Activated CD4-positive, alpha-beta memory T cell treated with anti-CD3 and anti-CD28 coated beads, Interleukin-2, amount 10 ng/mL, durations not matched to agents 7 days and 5 days (primary cell): ENCODE data around the gene SEMA6D. TPM values are rescaled to one million over a fixed set of nuclear protein-coding genes. Genes with fewer than 3 reads are reported as not detected.

Experiments used
- CTCF ChIA-PET: fragments of 350-600 bp; sonication (Branson Sonifier 250); formaldehyde crosslinking; loops from one replicate; lab custom pipeline; 2021; ENCODE audit warnings: antibody characterized with exemption, inconsistent platforms; lab: Charles Lee
- POLR2A ChIA-PET: fragments of 350-600 bp; sonication (Branson Sonifier 250); formaldehyde crosslinking; loops from one replicate; lab custom pipeline; 2021; ENCODE audit warnings: antibody characterized with exemption; lab: Charles Lee
- DNase-seq: peaks from one replicate; pipeline ENCODE4 v3.0.0-alpha.2; 2020
- H3K27ac Mint-ChIP-seq: one replicate; pipeline ENCODE4 v1.8.0; 2021; ENCODE audit warnings: mild to moderate bottlenecking, mixed read lengths
- H3K27me3 Mint-ChIP-seq: one replicate; pipeline ENCODE4 v1.8.0; 2021; ENCODE audit warnings: mixed read lengths
- H3K36me3 Mint-ChIP-seq: one replicate; pipeline ENCODE4 v1.8.0; 2021; ENCODE audit warnings: low read depth, mixed read lengths
- H3K4me1 Mint-ChIP-seq: one replicate; pipeline ENCODE4 v1.8.0; 2021; ENCODE audit warnings: mixed read lengths
- H3K4me3 Mint-ChIP-seq: one replicate; pipeline ENCODE4 v1.8.0; 2021; ENCODE audit warnings: mild to moderate bottlenecking, mixed read lengths
- H3K9me3 Mint-ChIP-seq: one replicate; pipeline ENCODE4 v1.8.0; 2021; ENCODE audit warnings: mixed read lengths
- total RNA-seq, 2 experiments: library from RNA; stranded (reverse); gene quantifications; one replicate each; pipeline ENCODE4 v1.2.3, GENCODE V29; 2021

Gene SEMA6D, protein sequence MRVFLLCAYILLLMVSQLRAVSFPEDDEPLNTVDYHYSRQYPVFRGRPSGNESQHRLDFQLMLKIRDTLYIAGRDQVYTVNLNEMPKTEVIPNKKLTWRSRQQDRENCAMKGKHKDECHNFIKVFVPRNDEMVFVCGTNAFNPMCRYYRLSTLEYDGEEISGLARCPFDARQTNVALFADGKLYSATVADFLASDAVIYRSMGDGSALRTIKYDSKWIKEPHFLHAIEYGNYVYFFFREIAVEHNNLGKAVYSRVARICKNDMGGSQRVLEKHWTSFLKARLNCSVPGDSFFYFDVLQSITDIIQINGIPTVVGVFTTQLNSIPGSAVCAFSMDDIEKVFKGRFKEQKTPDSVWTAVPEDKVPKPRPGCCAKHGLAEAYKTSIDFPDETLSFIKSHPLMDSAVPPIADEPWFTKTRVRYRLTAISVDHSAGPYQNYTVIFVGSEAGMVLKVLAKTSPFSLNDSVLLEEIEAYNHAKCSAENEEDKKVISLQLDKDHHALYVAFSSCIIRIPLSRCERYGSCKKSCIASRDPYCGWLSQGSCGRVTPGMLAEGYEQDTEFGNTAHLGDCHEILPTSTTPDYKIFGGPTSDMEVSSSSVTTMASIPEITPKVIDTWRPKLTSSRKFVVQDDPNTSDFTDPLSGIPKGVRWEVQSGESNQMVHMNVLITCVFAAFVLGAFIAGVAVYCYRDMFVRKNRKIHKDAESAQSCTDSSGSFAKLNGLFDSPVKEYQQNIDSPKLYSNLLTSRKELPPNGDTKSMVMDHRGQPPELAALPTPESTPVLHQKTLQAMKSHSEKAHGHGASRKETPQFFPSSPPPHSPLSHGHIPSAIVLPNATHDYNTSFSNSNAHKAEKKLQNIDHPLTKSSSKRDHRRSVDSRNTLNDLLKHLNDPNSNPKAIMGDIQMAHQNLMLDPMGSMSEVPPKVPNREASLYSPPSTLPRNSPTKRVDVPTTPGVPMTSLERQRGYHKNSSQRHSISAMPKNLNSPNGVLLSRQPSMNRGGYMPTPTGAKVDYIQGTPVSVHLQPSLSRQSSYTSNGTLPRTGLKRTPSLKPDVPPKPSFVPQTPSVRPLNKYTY
- total RNA-seq = not detected

DNA sequence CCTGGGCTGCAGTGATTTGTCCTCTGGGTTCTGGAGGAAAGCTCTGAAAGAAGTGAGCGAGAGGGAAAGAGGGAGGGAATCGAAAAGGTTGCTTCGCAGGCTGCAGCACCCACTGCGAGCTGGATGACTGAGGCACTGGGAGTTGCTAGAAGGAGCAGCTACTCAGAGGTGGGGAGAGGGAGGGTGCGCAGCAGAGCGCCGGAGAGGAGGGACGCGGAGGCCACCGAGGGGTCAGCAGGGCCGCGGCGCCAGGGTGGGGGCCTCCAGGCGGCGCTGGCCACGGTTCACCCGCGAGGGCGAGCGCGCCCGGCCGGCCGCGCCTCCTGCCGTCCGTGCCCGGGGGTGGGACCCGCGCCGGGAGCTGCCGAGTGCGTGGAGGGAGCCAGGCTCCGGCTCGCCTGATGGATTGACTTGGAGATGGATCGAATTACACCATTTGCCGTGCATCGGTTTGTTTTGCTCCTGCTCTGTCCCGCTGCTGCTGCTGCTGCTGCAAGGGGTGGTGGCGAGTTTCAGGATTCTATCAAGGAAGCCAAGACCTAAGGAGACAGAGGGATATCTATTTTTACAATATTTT, at the start of gene SEMA6D:
TSS of gene SEMA6D (plus strand) at position 470 of the 577 bp plus-strand sequence. CDS start 42,294 bp downstream, outside the sequence.
- H3K4me3 Mint-ChIP-seq = no peak within 1 kb of the TSS
- H3K36me3 Mint-ChIP-seq = no peaks in the 10 kb centered on the region
- no peak within 1 kb of the TSS for H3K27ac Mint-ChIP-seq
- no peaks in the 10 kb centered on the region for H3K9me3 Mint-ChIP-seq
- peaks cover 2% of the 10 kb centered on the region for H3K4me1 Mint-ChIP-seq
- ChIA-PET CTCF (no interaction called here), POLR2A (no interaction called here)
- peaks cover 54% of the 10 kb centered on the region for H3K27me3 Mint-ChIP-seq
- DNase-seq = no peak

DNA sequence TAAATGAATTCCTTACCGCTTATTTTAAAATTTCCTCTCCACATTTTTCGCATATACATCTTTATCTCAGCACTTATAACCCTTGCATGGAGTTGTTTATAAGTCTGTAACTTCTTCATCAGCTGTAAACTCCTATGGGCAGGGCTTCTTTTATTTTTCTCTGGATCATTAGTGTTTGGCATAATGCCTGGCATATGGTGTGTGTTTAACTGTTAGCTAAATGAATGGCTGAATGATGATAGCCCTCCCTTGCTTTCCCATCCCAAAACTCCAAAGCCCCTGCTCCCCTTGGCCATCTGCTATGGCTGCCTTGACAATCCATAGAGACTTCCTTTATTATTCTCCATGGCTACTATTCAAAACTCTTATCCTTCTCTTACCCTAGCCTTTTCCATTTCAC, 48.1 kb upstream of the SEMA6D start:
- Mint-ChIP-seq H3K9me3 (peaks cover 3% of the 10 kb centered on the region), H3K27ac (no peak overlapping the region), H3K4me3 (no peak overlapping the region), H3K36me3 (no peaks in the 10 kb centered on the region), H3K27me3 (no peaks in the 10 kb centered on the region), H3K4me1 (no peaks in the 10 kb centered on the region)
- no peak for DNase-seq
- CTCF ChIA-PET = no interaction called here
- POLR2A ChIA-PET = no interaction called here

DNA sequence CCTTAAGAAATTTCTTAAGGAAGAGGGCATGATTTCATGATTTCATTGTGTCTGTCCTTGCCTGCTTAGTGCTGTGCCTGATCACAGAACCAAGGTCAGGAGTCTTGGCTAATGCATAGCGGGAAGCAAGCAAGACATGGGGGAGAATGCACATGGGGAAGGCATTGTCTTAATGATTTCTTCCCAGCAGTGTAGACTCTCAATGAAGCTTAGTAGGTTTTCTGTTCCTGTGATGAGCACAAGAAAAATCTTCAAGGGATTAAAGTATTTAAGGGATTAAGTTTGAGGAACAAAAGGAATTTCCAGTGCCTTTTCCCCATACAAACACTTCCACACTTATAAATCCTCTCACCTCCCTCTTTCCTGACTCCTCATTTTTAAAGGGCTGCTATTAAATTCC, 46.9 kb upstream of the SEMA6D start:
- no peak overlapping the region for H3K27ac Mint-ChIP-seq
- CTCF ChIA-PET = no interaction called here
- DNase-seq = no peak
- no peaks in the 10 kb centered on the region for H3K4me1 Mint-ChIP-seq
- H3K27me3 Mint-ChIP-seq = no peaks in the 10 kb centered on the region
- no peak overlapping the region for H3K4me3 Mint-ChIP-seq
- POLR2A ChIA-PET = no interaction called here
- no peaks in the 10 kb centered on the region for H3K36me3 Mint-ChIP-seq
- H3K9me3 Mint-ChIP-seq = peaks cover 3% of the 10 kb centered on the region

DNA sequence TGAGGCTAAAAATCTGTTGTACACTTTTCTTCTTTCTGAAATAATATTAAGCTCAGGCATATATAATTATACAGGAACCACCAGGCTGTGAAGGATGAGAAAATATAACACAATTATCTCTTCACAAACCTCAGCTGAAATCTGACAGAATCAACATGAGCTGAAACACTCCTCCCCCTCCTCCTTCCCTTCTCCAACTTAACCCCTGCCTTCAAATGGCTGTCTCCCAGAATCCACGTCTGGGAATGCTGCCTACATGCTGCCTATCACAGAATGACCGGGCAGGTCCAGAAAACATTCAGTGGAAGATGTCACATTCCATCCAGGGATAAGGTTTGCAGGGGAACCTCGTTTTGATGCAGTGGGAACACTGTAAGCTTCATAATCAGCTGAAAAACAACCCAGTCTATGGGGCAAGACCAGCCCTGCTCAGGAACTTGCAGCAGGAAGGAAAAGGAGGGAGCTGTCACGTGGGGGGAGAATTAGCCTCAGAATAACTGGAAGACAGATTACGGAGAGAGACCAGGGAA, 44.0 kb upstream of the SEMA6D start:
- POLR2A ChIA-PET = no interaction called here
- peaks cover 5% of the 10 kb centered on the region for H3K9me3 Mint-ChIP-seq
- no peak overlapping the region for H3K4me3 Mint-ChIP-seq
- no peak for DNase-seq
- no peaks in the 10 kb centered on the region for H3K27me3 Mint-ChIP-seq
- no peak overlapping the region for H3K27ac Mint-ChIP-seq
- no peaks in the 10 kb centered on the region for H3K36me3 Mint-ChIP-seq
- no peaks in the 10 kb centered on the region for H3K4me1 Mint-ChIP-seq
- CTCF ChIA-PET = no interaction called here

DNA sequence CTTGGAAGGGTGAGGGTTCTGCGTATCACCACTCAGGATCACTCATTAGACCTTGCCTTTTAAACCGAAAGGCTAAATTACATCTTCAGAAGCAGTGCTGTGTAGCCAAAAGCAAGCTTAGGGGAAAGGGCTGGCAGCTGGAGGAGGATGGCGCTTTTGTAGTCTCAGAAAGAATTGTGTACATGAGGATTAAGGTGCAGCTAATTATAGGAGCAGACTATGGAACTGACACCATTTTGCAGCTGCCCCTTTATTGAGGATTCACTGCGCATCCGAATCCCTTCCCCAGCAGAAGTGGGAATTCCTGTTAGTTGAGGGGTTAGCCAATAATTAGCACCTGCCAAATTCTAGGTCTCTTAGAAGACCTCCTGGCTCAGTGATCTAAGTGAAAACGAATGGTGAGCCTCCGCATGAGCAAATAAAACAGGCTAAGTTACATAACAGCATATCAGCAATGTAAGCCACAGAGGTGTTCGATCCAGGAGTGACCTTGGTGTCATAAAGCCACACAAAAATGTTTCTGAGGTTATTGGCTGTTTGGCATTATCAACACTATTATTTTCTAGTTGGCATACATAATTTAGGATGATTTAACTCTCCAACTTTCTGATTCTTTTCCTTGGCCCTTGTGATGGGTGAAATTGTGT, 42.6 kb upstream of the SEMA6D start:
- Mint-ChIP-seq H3K27me3 (no peaks in the 10 kb centered on the region), H3K4me3 (no peak overlapping the region), H3K36me3 (no peaks in the 10 kb centered on the region), H3K27ac (no peak overlapping the region), H3K4me1 (no peaks in the 10 kb centered on the region), H3K9me3 (peaks cover 5% of the 10 kb centered on the region)
- no peak for DNase-seq
- ChIA-PET POLR2A (no interaction called here), CTCF (no interaction called here)

DNA sequence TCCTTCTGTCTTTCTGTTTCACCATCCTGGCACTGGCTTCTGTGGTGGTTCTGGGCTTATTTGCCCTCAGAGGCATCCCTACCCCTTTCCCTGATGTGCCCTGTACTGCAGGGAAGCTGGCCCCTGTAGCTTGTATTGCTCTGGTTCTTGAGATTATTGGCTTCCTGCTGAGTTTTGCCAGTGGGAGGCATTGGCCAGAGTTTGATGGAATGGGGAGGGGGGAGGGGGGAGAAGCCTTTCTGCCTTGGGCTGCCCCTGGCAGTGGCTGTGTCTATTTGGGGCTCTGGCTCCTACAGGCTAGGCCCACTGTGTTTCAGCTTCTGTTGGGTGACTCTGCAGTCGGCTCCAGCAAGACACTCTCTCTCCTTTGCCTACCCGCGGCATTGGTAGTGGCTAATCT, 41.6 kb upstream of the SEMA6D start:
- POLR2A ChIA-PET = no interaction called here
- H3K4me1 Mint-ChIP-seq = no peaks in the 10 kb centered on the region
- H3K4me3 Mint-ChIP-seq = no peak overlapping the region
- no peak for DNase-seq
- CTCF ChIA-PET = no interaction called here
- peaks cover 5% of the 10 kb centered on the region for H3K9me3 Mint-ChIP-seq
- H3K27me3 Mint-ChIP-seq = no peaks in the 10 kb centered on the region
- H3K36me3 Mint-ChIP-seq = no peaks in the 10 kb centered on the region
- no peak overlapping the region for H3K27ac Mint-ChIP-seq

DNA sequence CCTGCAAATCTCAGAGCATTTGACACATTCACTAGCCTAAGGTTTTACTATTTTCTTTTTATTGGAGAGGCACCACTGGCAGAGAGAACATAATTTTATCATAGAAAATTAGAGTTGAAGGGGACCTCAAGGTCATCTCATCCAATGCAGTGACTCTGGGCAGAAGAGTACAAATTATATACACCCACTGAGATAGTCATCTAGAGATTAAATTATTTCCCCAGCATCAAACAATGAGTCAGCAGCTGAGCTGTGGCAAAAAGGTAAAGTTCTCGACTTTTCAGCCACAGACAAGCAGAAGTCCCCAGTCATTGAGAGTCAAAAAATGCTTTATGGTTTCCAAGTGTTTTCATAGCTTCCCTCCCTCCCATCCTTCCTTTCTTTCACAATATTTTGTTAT, 39.3 kb upstream of the SEMA6D start:
- no peak for DNase-seq
- no peaks in the 10 kb centered on the region for H3K4me1 Mint-ChIP-seq
- H3K4me3 Mint-ChIP-seq = no peak overlapping the region
- POLR2A ChIA-PET = no interaction called here
- H3K27ac Mint-ChIP-seq = no peak overlapping the region
- H3K27me3 Mint-ChIP-seq = no peaks in the 10 kb centered on the region
- CTCF ChIA-PET = no interaction called here
- H3K9me3 Mint-ChIP-seq = peaks cover 5% of the 10 kb centered on the region
- no peaks in the 10 kb centered on the region for H3K36me3 Mint-ChIP-seq

DNA sequence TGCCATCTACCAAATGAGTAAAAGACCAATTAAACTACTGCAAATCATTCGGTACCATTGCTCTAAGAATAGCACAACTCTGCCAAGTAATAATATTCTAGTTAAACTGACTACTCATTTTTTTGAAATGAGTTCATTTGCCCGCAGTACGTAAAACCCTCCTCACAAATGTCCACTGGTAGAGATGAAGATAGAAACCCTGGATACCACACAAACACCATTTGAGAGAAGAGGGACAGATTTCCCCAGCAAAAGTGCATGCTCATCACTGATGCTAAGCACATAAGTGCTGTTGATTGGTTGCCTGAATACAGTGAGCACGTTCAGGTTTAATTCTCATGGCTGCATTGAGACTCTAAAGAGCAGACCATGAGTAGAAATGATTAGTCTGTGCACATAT, 34.6 kb upstream of the SEMA6D start:
- no peaks in the 10 kb centered on the region for H3K36me3 Mint-ChIP-seq
- no peak for DNase-seq

DNA sequence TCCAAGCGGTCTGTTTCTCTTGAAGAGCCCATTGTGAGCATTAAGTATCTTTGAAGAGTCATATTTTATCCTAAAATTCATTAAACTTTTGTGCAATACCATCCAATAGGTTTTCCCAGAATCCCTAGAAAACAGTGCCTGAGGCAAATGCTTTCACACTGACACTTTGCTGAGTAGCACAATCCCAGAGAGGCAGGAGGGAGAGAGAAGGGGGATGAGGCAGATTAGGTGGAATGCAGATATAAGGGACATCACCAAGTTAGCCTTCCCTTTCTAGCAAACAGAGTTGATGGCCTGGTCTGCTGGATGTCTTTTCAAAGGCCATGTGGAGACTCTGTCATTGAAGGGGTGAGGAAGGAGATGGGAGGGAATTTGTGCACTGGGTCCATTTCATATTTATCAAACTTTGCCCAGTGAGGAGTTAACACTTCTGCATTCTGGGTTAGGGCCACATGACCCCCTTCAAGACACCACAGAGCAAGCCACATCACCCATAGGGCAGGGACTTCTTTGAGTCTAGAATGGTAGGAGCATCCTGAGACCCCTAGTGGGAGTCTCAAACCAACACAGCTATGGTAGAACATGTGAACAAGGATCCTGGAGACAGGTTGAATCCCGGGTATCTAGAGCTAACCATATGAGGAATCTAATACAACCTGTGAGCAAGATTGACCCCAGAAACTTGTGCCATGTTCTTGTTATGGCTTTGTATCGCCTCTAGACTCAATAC, 32.0 kb upstream of the SEMA6D start:
- Mint-ChIP-seq H3K27me3 (no peaks in the 10 kb centered on the region), H3K4me1 (no peaks in the 10 kb centered on the region), H3K27ac (no peak overlapping the region), H3K9me3 (no peaks in the 10 kb centered on the region), H3K36me3 (no peaks in the 10 kb centered on the region), H3K4me3 (no peak overlapping the region)
- no peak for DNase-seq
- ChIA-PET CTCF (no interaction called here), POLR2A (no interaction called here)

More for the DNA sequence above, 34.6 kb upstream of the SEMA6D start:
- no peak overlapping the region for H3K27ac Mint-ChIP-seq
- H3K4me1 Mint-ChIP-seq = no peaks in the 10 kb centered on the region
- ChIA-PET POLR2A (no interaction called here), CTCF (no interaction called here)
- no peak overlapping the region for H3K4me3 Mint-ChIP-seq
- no peaks in the 10 kb centered on the region for H3K9me3 Mint-ChIP-seq
- no peaks in the 10 kb centered on the region for H3K27me3 Mint-ChIP-seq

DNA sequence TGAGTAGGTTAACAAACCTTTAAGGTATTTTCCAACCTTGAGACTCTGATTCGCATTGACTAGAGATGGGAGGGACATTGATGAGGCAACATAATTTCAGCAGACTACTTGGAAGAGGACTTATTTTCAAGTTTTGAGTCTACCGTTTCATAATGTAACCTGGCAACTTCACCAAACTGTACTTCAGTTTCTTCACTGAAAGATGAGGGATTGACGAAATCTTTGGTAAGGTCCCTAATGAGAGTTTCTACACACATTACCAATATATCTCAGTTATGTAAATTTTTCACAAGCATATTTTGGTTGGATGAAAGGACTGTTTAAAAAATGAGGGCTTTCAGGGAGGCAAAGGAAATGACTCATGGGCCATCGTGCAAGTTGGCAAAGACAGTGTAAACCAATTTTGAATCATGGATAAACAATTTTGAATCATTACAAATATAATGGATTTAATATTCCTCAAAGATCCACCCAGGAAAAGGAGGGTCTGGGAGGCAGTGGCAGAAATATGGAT, 28.7 kb upstream of the SEMA6D start:
- no peaks in the 10 kb centered on the region for H3K9me3 Mint-ChIP-seq
- no peak overlapping the region for H3K4me3 Mint-ChIP-seq
- no peaks in the 10 kb centered on the region for H3K36me3 Mint-ChIP-seq
- POLR2A ChIA-PET = no interaction called here
- DNase-seq = no peak
- no peaks in the 10 kb centered on the region for H3K4me1 Mint-ChIP-seq
- CTCF ChIA-PET = no interaction called here
- H3K27me3 Mint-ChIP-seq = no peaks in the 10 kb centered on the region
- H3K27ac Mint-ChIP-seq = no peak overlapping the region

DNA sequence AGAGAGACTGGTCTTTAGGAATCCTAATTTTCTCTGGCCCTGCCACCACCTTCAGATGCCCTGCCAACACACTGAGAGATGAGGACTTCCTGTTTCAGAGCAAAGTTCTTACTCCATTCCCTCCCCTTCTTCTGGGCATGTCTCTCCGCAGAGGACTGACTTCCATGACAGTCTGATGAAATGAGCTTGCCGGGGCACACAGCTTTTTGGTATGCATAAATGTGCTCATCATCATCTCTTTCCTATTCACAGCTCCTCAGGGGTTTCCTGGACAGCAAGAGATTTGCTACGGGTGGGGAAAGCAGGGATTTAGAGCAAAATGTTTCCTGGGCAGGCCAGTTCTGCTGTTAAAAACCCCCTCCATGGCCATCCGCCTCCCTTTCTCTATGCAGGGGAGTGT, 27.6 kb upstream of the SEMA6D start:
- no peaks in the 10 kb centered on the region for H3K27me3 Mint-ChIP-seq
- no peak overlapping the region for H3K27ac Mint-ChIP-seq
- H3K4me1 Mint-ChIP-seq = no peaks in the 10 kb centered on the region
- H3K9me3 Mint-ChIP-seq = no peaks in the 10 kb centered on the region
- no peaks in the 10 kb centered on the region for H3K36me3 Mint-ChIP-seq
- ChIA-PET POLR2A (no interaction called here), CTCF (no interaction called here)
- DNase-seq = no peak
- H3K4me3 Mint-ChIP-seq = no peak overlapping the region

DNA sequence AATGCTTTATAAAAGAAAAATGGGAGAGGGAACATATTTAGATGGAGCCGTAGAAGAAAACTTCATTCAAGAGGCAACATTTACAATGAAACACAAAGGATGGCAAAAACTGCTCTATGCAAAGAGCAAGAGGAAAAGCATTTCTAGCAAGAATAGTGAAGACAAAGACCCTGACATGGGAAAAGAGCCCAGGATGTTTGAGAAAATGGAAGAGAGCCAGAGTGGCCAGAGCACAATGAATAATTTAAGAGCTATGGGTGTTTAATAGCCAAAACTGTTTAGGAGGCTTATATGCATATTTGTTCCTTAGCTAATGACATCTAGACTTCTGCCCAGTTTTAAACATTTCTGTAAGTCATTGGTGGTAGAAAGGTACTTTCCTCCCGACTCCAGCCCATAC, 25.4 kb upstream of the SEMA6D start:
- no peak overlapping the region for H3K27ac Mint-ChIP-seq

More for the DNA sequence above, 25.4 kb upstream of the SEMA6D start:
- ChIA-PET CTCF (no interaction called here), POLR2A (no interaction called here)
- Mint-ChIP-seq H3K36me3 (no peaks in the 10 kb centered on the region), H3K4me3 (no peak overlapping the region), H3K27me3 (no peaks in the 10 kb centered on the region), H3K9me3 (no peaks in the 10 kb centered on the region), H3K4me1 (no peaks in the 10 kb centered on the region)
- DNase-seq = no peak
